GM21381 (cell line): ENCODE results near the gene OR5K3.

Source experiments
- ATAC-seq: cut with Tn5 transposase; IDR thresholded peaks from one replicate; pipeline ENCODE4 v1.9.1; 2021; ENCODE audit warnings: mild to moderate bottlenecking, moderate library complexity; ENCODE audit not compliant: unreplicated experiment

Gene OR5K3

DNA sequence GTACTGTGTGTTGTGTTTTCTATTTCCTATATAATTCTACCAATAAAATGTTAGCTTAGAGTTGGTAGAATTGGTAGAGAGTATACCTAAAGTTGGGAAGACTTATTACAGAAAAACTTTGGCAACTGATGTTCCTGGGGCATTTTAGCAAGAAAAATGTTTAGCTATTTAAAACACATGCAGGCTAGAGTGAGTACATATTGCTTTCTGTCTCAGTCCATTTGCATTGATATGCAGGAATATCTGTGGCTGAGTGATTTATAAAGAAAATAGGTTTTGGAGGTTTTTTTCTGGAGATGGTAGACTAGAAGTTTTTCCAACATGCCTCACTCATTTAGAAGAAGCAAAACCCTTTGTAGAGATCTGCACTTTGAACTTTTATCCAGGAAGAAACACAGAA, 42.1 kb downstream of the OR5K3 start:
- ATAC-seq: no peak

DNA sequence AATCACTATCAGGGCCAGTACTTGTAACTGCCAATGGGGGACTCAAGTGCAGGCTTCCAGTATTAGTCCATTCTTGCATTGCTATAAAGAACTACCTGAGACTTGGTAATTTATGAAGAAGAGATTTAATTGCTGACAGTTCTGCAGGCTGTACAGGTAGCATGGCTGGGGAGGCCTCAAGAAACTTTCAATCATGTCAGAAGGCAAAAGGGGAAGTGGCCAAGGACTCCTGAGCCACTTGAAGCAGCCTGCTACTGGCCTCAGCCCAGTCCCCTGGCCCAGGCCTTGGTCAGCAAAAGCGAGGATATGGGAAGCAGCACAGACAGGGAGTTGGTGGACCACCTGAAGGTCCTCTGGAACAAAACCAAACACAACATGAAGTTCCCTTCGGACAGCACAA, 43.3 kb downstream of the OR5K3 start:
- no peak for ATAC-seq

GRCh38 chr3:98434412-98434811, 43.9 kb downstream of the OR5K3 start:
- no peak for ATAC-seq

DNA sequence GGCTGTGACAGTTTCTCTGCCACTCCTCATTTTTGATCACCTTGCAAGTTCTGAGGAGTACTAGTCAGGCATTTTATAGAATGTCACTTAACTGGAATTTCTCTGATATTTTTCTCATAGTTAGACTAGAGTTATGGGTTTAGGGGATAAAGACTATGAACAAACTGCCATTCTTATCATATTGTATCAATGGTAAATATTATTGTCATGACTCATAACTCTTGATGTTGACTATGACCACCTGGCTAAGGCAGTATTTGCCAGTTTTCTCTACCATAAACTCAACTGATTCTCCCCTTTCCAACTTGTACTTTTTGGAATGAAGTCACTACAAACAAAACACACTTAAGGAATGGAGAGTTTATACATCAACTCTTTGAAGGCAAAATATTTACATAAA, 49.8 kb downstream of the OR5K3 start:
- no peak for ATAC-seq
